GM19099 (cell line): ENCODE data around the gene MAMLD1.

Source experiments
- POLR2A ChIP-seq: IDR thresholded peaks from 3 replicates; pipeline ENCODE4 v1.6.1; 2011; ENCODE audit warnings: low read depth; ENCODE audit not compliant: insufficient read length; ENCODE audit errors: extremely low read depth

MAMLD1 gene, protein sequence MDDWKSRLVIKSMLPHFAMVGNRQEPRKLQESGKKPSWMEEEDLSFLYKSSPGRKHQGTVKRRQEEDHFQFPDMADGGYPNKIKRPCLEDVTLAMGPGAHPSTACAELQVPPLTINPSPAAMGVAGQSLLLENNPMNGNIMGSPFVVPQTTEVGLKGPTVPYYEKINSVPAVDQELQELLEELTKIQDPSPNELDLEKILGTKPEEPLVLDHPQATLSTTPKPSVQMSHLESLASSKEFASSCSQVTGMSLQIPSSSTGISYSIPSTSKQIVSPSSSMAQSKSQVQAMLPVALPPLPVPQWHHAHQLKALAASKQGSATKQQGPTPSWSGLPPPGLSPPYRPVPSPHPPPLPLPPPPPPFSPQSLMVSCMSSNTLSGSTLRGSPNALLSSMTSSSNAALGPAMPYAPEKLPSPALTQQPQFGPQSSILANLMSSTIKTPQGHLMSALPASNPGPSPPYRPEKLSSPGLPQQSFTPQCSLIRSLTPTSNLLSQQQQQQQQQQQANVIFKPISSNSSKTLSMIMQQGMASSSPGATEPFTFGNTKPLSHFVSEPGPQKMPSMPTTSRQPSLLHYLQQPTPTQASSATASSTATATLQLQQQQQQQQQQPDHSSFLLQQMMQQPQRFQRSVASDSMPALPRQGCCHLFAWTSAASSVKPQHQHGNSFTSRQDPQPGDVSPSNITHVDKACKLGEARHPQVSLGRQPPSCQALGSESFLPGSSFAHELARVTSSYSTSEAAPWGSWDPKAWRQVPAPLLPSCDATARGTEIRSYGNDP

DNA sequence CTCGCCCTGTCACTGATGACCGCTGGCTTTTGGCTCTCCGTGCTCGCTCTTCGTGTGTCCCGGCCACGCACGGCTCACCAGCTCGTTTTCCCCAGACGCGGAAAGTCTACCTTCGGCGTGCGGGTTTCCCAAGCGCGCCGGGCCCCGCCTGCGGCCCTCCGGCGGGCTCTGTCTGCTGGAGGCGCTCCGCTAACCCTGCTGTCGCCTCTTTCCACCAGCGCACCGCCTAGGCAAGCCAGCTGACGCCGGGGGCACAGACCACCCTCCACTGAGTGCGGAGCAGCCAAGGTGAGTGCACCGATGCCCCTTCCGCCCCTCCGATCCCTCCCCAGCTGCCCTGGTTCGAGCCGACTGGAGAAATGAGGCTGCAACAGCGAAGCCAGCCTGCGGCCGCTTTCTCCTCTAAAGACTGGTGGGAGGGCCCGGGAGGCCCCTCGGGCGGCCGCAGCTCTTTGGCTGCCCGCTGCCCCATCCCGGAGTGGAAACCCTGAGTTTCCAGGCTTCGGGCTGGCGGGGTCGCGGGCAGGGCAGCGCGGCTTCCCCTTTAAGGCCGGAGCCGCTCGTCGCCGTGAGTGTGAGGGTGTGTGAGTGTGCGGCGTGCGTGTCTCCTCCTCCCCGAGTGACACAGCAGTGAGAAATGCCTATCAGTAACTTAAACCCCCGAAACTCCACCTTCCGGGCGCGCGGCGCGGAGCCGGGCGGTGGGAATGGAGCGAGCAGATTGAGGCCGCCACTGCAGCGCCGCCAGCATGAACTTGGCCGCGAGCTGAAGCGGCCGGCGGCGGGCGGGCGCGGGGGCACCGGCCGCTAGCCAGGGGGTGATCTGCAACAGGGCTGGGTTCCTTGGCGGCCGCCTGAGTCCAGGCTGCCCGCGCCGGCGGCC, at the start of gene MAMLD1:
Gene MAMLD1 (plus strand): TSS at position 719 of the 883 bp plus-strand sequence. CDS start 82,200 bp downstream, outside the sequence.
- no peak for TF ChIP-seq POLR2A

DNA sequence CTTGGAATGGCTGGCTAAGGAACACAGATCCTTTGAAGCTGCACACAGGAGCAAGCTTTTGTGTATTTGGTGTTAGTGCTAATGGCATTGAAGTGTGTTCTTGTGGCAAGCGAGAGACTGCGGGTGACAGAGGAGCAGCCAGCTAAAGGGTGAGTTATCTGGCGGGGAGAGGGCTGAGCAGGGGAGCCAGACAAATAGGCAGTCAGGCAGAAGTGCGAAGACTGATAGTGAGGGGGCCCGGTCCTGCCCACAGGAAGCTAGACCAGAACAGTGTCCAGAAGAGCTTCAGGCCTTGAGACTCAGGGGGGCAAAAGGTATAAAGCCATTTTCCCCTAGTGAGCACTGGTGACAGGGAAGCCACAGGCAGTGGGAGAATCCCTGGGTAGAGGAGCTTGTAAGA, 49.6 kb upstream of the MAMLD1 start:
- no peak for TF ChIP-seq POLR2A

DNA sequence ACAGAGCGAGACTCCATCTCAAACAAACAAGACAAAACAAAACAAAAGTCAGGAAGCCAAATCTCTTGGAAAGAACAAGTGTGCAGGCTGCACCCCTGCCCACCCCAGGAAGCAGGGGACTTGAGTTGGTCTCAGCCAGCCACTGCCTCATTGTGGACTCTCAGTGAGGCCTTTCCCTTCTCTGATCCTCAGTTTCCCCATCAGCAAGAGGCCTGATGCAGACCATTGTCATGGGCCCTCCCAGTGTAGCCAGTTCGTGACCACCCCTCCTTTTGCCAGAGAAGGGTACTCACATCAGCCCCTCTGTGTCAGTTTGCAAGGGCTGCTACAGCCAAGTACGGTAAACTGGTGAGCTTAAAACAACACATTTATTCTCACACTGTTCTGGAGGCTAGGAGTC, 48.9 kb upstream of the MAMLD1 start:
- TF ChIP-seq POLR2A, result no peak

DNA sequence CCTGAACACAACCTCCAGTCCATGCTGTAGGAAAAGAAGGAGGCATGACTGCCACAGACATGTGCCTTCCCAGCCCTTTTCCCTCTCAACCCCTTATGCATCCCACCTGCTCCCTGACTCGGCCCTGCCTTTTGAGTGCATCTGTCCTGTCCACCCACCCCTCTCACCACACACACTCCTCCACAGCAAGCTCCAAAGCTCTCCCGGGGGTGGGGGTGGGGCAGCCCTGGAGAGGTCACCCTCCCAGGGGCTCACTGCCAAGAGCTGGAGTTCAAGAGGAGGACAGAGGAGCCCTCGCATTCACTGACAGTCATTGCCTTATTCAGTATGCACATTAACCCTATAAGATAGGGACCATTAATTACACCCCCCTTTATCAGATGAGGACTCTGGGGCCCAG, 46.6 kb upstream of the MAMLD1 start:
- no peak for TF ChIP-seq POLR2A

DNA sequence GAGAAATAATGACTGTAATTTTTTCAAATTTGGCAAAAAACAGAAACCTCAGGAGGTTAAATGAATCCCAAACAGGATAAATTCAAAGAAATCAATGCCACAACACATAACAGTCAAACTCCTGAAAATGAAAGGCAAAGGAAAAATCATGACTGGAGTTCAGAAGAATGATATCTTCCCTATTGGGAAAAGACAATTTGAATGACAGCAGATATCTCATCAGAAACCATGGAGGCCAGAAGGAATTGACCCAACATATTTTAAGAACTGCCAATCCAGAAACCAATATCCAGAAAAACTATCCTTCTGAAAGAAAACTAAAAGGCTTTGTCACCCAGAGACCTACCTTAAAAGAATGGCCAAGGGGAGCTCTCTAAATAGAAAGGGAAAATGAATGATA, 40.1 kb upstream of the MAMLD1 start:
- no peak for TF ChIP-seq POLR2A

DNA sequence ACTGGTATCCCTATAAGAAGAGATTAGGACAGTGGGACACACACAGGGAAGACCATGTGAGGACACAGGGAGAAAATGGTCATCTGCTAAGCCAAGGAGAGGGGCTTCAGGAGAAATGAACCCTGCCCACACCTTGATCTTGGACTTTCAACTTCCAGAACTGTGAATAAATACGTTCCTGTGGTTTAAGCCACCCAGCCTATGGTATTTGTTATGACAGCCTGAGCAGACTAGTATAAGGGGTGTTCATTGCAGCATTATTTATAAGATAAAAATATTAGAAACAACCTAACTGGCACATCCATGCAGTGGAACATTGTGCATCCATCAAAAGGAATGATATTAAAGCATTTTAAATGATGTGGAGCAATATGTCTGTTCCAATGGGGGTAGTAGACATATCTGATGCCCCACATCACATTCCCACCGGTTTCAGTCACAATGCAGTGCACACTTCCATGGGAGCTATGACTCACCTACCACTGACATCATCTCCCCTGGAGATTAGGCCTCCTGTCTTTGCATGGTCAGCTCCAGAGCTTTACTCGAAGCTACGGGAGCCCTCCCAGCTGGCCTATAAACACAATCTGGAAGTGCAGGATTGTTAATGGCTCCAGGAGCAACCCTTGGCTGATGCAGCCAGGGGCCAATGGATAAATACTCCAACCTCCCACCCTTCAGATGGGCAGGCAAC, 38.9 kb upstream of the MAMLD1 start:
- TF ChIP-seq POLR2A, result no peak

DNA sequence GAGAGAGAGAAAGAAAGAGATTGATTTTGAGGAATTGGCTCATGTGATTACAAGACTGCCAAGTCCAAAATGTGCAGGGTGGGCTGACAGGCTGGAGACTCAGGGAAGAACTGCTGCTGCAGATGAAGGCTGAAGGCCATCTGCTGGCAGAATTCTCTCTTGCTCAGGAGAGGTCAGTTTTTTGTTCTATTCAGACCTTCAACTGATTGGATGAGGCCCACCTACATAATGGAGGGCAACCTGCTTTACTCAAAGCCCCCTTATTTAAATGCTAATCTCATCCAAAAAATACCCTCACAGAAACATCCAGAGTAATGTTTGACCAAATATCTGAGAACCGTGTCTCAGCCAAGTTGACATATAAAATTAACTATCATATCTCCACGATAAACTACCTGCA, 38.2 kb upstream of the MAMLD1 start:
- no peak for TF ChIP-seq POLR2A

DNA sequence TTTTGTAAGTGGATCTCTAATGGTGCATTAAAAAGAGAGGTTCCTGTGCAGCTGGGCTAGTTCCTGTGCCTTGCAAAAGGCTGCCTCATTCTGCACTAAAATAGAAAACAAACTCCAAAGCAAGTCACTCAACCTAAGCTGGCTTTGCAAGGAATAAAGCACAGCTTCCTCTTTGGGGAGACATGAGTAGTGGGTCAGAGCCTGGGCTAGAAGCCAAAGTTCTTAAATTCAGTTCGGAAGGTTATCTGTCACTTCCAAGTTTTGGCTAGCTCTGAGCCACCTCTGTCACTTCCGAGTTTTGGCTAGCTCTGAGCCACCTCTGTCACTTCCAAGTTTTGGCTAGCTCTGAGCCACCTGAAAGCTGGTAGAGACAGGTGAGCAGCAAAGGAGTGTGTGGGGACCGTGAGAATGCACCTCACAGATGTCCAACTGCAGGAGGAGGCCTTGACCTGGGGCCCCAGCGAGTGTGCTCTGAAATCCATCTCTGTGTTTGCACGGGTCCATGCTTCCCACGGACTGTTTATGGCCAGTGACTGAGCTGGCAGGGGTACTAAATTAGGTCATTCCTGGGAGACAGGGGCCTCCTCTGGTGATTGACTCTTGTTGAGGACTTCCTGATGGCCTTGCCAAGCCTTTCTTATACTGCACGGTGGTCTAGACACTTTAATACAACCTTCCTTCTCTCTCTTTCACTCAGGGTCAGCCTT, 36.4 kb upstream of the MAMLD1 start:
- TF ChIP-seq POLR2A, result no peak

DNA sequence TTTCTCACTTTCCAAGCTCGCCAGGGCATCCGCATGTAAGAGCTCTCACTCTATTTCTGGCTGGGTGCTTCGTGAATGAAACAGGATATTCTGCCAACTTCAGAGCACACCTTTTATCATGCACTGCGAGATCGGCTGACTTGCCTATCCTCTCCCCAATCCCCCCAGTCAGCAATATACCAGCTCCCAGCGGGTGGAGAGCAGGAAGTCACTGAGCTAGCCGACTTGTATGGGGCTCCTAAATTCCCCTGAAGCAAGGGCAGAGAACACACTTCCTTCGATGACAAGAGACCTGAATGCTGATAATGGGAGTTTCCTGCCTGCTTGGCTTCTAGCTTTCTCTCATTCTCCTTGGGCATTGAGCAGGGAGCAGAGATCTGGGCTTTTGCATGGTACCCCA, 33.8 kb upstream of the MAMLD1 start:
- TF ChIP-seq POLR2A, result no peak

DNA sequence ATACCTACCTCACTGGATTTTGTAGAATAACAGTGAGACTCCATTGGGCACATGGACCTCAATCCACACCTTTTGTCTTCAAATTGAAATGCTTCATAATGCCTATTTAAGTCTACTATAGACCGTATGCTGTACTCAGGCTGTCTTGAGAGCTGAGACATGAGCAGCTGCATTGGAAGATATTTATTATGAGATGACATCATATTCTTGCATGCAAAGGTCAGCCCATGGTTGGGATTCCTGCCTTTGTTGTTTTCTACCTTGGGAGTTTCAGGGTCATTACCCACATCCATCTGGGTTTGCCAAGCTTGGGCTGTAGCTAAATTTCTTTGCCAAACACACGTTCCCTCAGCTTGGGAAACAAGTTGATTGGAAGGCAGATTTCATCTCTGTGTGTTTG, 33.2 kb upstream of the MAMLD1 start:
- TF ChIP-seq POLR2A, result no peak

DNA sequence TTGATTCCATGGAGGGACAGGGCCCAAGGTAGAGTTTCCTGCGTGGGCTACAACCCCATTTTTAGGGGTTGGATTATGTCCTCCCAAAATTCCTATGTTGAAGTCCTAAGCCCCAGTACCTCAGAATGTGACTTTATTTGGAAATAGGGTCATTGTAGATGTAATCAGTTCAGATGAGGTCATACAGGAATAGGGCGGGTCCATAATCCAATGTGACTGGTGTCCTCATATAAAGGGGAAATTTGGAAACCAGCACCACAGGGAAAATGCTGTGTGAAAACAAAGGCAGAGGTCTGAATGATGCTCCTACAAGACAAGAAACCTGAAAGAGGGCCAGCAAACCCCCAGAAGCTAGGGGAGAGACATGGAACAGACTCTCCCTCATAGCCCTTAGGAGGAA, 31.1 kb upstream of the MAMLD1 start:
- TF ChIP-seq POLR2A, result no peak

DNA sequence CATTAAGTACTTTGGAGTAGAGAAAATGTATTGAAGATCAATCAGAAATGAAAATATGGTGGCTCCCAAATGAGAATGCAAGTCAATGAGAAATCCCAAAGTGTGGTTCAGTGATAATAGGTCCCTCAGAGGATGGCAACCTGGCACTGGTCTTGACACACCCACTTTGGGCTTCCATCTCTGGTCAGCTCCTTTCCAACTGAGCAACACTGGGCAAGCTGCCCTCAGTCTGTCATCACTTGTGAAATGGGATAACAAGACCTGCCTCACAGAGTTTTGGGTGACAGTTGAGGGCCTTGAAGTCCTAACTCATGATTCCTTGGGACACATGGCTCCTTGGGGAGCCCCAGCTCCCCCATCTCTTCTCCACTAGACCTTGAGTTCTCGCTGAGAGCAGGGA, 29.0 kb upstream of the MAMLD1 start:
- no peak for TF ChIP-seq POLR2A

DNA sequence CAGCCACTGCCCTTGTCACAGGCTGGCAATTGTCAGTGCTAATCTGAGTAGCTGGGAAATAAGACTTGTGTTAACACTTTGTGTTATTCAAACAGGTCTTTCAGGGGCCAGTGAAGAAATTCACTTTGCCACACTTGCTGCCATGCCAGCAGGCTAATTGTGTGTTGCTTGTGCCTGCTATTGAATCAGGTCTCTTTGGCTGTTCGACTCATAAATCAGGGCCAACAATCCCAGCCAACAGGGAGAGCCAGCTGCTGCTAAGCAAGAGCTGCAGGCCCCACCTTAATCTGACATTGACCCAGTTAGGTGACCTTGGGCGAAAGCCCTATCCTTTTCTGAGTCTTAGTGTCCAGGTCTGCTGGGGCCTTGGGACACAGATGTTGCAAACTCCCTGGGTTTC, 28.1 kb upstream of the MAMLD1 start:
- no peak for TF ChIP-seq POLR2A

DNA sequence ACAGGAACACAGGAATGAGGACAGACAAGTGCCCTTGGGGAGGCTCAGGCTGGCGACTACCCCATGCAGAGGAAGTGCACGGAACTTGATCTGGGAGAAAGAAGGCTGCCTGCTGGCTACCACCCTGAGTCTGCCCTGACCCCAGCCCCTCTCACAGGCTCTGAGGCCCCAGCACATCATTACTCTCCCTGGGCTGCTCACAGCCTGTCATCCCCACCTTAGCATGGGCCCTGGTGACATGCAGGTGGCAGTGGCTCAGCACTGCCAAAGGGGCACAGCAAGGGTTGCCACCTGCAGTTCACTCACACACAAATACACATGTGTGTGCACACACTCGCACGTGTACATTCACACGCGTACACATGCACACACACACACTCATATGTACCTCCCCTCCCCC, 26.1 kb upstream of the MAMLD1 start:
- no peak for TF ChIP-seq POLR2A
